ENCODE measurements around the gene IFNL2.
"Not testable (repeated sequence)": the region's sequence is repeated elsewhere in the genome, so short reads cannot be mapped to it uniquely, and the experiment has no call there.

The IFNL2 gene

GRCh38 chr19:39253374-39254149, 14.6 kb upstream of the IFNL2 start:
- no peak for DNase-seq (ENCODE audit: low read depth in 2 of 2)

- no peak for DNase-seq (ENCODE audit: low read depth in 2 of 2)
Observed at GRCh38 chr19:39254531-39255345, 13.5 kb upstream of the IFNL2 start.

- no peak for DNase-seq (ENCODE audit: low read depth in 2 of 2)
Observed at GRCh38 chr19:39257227-39257626, 11.0 kb upstream of the IFNL2 start.

- DNase-seq (ENCODE audit: low read depth in 2 of 2) = no peak
Observed at GRCh38 chr19:39261704-39262103, 6.5 kb upstream of the IFNL2 start.

GRCh38 chr19:39262496-39262895, 5.7 kb upstream of the IFNL2 start:
- no peak for DNase-seq (ENCODE audit: low read depth in 2 of 2)

- DNase-seq (ENCODE audit: low read depth in 2 of 2) = no peak
Observed at GRCh38 chr19:39263912-39264305, 4.3 kb upstream of the IFNL2 start.

GRCh38 chr19:39264306-39265290, 3.6 kb upstream of the IFNL2 start:
- no peak for DNase-seq (ENCODE audit: low read depth in 2 of 2)

- DNase-seq (ENCODE audit: low read depth in 2 of 2) = no peak
Observed at GRCh38 chr19:39265321-39265916, 2.8 kb upstream of the IFNL2 start.

- DNase-seq (ENCODE audit: low read depth in 2 of 2) = not testable (repeated sequence)
Observed at GRCh38 chr19:39268531-39269223, 481 bp downstream of the IFNL2 start.

GRCh38 chr19:39269369-39269768, 1.2 kb downstream of the IFNL2 start:
- DNase-seq (ENCODE audit: low read depth in 2 of 2) = not testable (repeated sequence)

- DNase-seq (ENCODE audit: low read depth in 2 of 2) = no peak
Observed at GRCh38 chr19:39270036-39270871, 2.1 kb downstream of the IFNL2 start.

GRCh38 chr19:39273859-39274258, 5.7 kb downstream of the IFNL2 start:
- not testable (repeated sequence) for DNase-seq (ENCODE audit: low read depth in 2 of 2)

GRCh38 chr19:39275578-39275977, 7.4 kb downstream of the IFNL2 start:
- no peak for DNase-seq (ENCODE audit: low read depth in 2 of 2)

- DNase-seq (ENCODE audit: low read depth in 2 of 2) = no peak
Observed at GRCh38 chr19:39276740-39277139, 8.5 kb downstream of the IFNL2 start.

- DNase-seq (ENCODE audit: low read depth in 2 of 2) = no peak
Observed at GRCh38 chr19:39277598-39277997, 9.4 kb downstream of the IFNL2 start.

- DNase-seq (ENCODE audit: low read depth in 2 of 2) = no peak
Observed at GRCh38 chr19:39282021-39282420, 13.8 kb downstream of the IFNL2 start.

GRCh38 chr19:39284032-39284431, 15.8 kb downstream of the IFNL2 start:
- no peak for DNase-seq (ENCODE audit: low read depth in 2 of 2)

GRCh38 chr19:39293394-39293793, 25.2 kb downstream of the IFNL2 start:
- no peak for DNase-seq (ENCODE audit: low read depth in 2 of 2)

GRCh38 chr19:39296055-39296645, 28.0 kb downstream of the IFNL2 start, which contains the start of gene IFNL1:
Gene IFNL1, plus strand, starts transcription at chr19:39296407. Its CDS starts 15 bp downstream, at chr19:39296422.
- no peak for DNase-seq (ENCODE audit: low read depth in 2 of 2)
